ENCODE results near the gene NTRK1.

Gene NTRK1

GRCh38 chr1:156927215-156928042 lies 66.8 kb downstream of the NTRK1 start (continued):
- TF ChIP-seq ZNF10 (tag by site-specific recombination; IDR thresholded peaks at IDR 0.05) (0 out of 2 replicates have a peak, but pooled peaks have one; percentile 17), ZFP69B (tag by site-specific recombination; IDR thresholded peaks at IDR 0.05) (no peak), GLI4 (tag by site-specific recombination; IDR thresholded peaks at IDR 0.05) (no peak), GLI2 (tag by site-specific recombination; IDR thresholded peaks at IDR 0.05; ENCODE audit: borderline replicate concordance, low read depth) (no peak), ZBTB8A (tag by site-specific recombination; IDR thresholded peaks at IDR 0.05) (peak; percentile 65), ZBTB7A (tag by site-specific recombination; IDR thresholded peaks at IDR 0.05; ENCODE audit: low read depth) (0 out of 2 replicates have a peak, but pooled peaks have one; percentile 52), ZNF426 (tag by site-specific recombination; IDR thresholded peaks at IDR 0.05) (no peak), ZNF311 (tag by site-specific recombination; IDR thresholded peaks at IDR 0.05; ENCODE audit: borderline replicate concordance) (no peak), GLIS1 (tag by site-specific recombination; IDR thresholded peaks at IDR 0.05) (no peak), ZNF658 (tag by site-specific recombination; IDR thresholded peaks at IDR 0.05) (no peak), ZNF843 (tag by site-specific recombination; IDR thresholded peaks at IDR 0.05) (no peak), SETDB1 (IDR thresholded peaks at IDR 0.05; ENCODE audit: insufficient read length, low read length) (no peak), ZSCAN4 (tag by site-specific recombination; IDR thresholded peaks at IDR 0.05) (no peak), GLIS2 (tag by site-specific recombination; IDR thresholded peaks at IDR 0.05) (peak; percentile 71), SCRT1 (tag by site-specific recombination; IDR thresholded peaks at IDR 0.05; ENCODE audit: borderline replicate concordance) (no peak), SP7 (tag by site-specific recombination; IDR thresholded peaks at IDR 0.05) (peak; percentile 43), ZNF76 (tag by site-specific recombination; IDR thresholded peaks at IDR 0.05; ENCODE audit: borderline replicate concordance, low read depth) (no peak), TCF7L2 (IDR thresholded peaks at IDR 0.05; ENCODE audit: borderline replicate concordance, low read depth, low read length) (no peak), SCRT2 (tag by site-specific recombination; IDR thresholded peaks at IDR 0.05) (0 out of 2 replicates have a peak, but pooled peaks have one; percentile 24), ZNF600 (tag by site-specific recombination; IDR thresholded peaks at IDR 0.05) (peak; percentile 91), EGR2 (tag by site-specific recombination; IDR thresholded peaks at IDR 0.05; ENCODE audit: low read depth) (peak; percentile 93), SP2 (tag by site-specific recombination; IDR thresholded peaks at IDR 0.05) (peak; percentile 68), PRDM6 (tag by site-specific recombination; IDR thresholded peaks at IDR 0.05) (no peak), ZNF132 (tag by site-specific recombination; IDR thresholded peaks at IDR 0.05; ENCODE audit: borderline replicate concordance) (no peak), REPIN1 (tag by site-specific recombination; IDR thresholded peaks at IDR 0.05; ENCODE audit: low read depth) (no peak), BCL11A (tag by site-specific recombination; IDR thresholded peaks at IDR 0.05; ENCODE audit: low read depth) (no peak), ZNF335 (tag by site-specific recombination; conservative IDR thresholded peaks at IDR 0.05) (peak; percentile 86), ZNF211 (tag by site-specific recombination; IDR thresholded peaks at IDR 0.05; ENCODE audit: low read depth) (no peak), ZBTB48 (tag by site-specific recombination; IDR thresholded peaks at IDR 0.05) (peak; percentile 61), KLF8 (tag by site-specific recombination; IDR thresholded peaks at IDR 0.05) (peak; percentile 93), PRDM1 (tag by site-specific recombination; IDR thresholded peaks at IDR 0.05) (no peak), ZNF530 (tag by site-specific recombination; IDR thresholded peaks at IDR 0.05; ENCODE audit: low read depth) (no peak), MYNN (tag by site-specific recombination; IDR thresholded peaks at IDR 0.05; ENCODE audit: borderline replicate concordance) (no peak)
- TF ChIP-seq, protein P1, sequence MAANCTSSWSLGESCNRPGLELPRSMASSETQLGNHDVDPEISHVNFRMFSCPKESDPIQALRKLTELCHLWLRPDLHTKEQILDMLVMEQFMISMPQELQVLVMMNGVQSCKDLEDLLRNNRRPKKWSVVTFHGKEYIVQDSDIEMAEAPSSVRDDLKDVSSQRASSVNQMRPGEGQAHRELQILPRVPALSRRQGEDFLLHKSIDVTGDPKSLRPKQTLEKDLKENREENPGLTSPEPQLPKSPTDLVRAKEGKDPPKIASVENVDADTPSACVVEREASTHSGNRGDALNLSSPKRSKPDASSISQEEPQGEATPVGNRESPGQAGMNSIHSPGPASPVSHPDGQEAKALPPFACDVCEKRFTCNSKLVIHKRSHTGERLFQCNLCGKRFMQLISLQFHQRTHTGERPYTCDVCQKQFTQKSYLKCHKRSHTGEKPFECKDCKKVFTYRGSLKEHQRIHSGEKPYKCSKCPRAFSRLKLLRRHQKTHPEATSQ (tag by site-specific recombination; IDR thresholded peaks at IDR 0.05), result no peak
- TF ChIP-seq, protein P2, sequence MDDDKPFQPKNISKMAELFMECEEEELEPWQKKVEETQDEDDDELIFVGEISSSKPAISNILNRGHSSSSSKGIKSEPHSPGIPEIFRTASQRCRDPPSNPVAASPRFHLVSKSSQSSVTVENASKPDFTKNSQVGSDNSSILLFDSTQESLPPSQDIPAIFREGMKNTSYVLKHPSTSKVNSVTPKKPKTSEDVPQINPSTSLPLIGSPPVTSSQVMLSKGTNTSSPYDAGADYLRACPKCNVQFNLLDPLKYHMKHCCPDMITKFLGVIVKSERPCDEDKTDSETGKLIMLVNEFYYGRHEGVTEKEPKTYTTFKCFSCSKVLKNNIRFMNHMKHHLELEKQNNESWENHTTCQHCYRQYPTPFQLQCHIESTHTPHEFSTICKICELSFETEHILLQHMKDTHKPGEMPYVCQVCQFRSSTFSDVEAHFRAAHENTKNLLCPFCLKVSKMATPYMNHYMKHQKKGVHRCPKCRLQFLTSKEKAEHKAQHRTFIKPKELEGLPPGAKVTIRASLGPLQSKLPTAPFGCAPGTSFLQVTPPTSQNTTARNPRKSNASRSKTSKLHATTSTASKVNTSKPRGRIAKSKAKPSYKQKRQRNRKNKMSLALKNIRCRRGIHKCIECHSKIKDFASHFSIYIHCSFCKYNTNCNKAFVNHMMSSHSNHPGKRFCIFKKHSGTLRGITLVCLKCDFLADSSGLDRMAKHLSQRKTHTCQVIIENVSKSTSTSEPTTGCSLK (tag by site-specific recombination; IDR thresholded peaks at IDR 0.05), result no peak

All from HEK293 (cell line).